HCT116 (cell line): ENCODE measurements around the gene PPP1R14B.

ENCODE experiments used
- POLR2A ChIP-seq: IDR thresholded peaks from 2 replicates; pipeline ENCODE4 v1.7.0; 2011; ENCODE audit warnings: borderline replicate concordance; ENCODE audit not compliant: insufficient read depth, insufficient read length; ENCODE audit errors: extremely low read depth
- TF ChIP-seq, protein P1 (sequence below): IDR thresholded peaks from 2 replicates; pipeline ENCODE4 v1.6.1; 2012

DNA sequence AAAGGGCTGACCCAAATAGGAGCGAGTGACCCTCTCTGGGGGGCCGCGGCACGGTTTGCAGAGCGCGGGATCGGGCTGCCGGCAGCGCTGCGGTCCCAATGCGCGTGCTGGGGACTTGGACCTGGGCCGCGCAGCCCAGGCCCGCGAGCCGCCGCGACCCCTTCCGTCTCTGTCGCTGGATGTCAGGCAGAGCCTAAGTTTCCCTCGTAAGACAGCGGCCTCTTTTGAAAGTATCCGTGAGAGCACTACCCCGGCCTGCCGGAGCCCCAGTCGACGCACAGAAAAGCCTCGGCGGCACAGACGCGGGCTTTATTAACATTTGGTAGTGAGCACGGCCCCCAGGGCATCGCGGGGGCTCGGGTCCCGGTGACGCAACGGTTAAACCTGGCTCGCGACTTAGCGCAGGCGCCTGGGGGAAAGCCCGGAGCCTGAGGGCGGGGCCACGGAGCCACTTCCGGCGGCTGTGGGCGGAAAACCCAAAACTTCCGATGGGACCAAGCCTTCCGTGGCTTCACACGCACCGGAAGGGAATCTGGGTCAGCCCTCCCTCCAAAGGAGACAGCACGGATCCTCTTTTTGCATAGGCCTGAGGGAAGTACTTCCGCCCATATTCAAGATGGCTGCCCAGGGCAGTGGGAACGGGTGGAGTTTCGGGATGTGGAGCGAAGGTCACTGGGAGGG lies 22.9 kb upstream of the PPP1R14B start:
- peak; percentile 14 for TF ChIP-seq POLR2A
- TF ChIP-seq, protein P1, sequence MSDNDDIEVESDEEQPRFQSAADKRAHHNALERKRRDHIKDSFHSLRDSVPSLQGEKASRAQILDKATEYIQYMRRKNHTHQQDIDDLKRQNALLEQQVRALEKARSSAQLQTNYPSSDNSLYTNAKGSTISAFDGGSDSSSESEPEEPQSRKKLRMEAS = no peak
